Loucy (cell line): ENCODE results near the gene SYPL1.

Source experiments
- H2AFZ ChIP-seq: fragments of 200-600 bp; sonication (generic); 2 replicates; pipeline ENCODE4 v1.6.0; 2016; ENCODE audit warnings: antibody characterized with exemption, mild to moderate bottlenecking, low read length, moderate library complexity
- H3F3A ChIP-seq: fragments of 200-600 bp; 2 replicates; pipeline ENCODE4 v1.6.0; 2016; ENCODE audit warnings: antibody characterized with exemption, low read depth, mild to moderate bottlenecking
- H3K27me3 ChIP-seq: fragments of 200-600 bp; sonication (generic); 2 replicates; pipeline ENCODE4 v1.6.1; 2014; ENCODE audit warnings: low read length, mild to moderate bottlenecking; ENCODE audit not compliant: insufficient read depth, poor library complexity, severe bottlenecking
- H3K36me3 ChIP-seq: fragments of 200-600 bp; sonication (generic); 2 replicates; pipeline ENCODE4 v1.6.1; 2016; ENCODE audit warnings: low read length; ENCODE audit not compliant: insufficient read depth
- H3K4me1 ChIP-seq: fragments of 200-600 bp; sonication (generic); 2 replicates; pipeline ENCODE4 v1.5.1; 2014; ENCODE audit warnings: low read length, mild to moderate bottlenecking; ENCODE audit not compliant: insufficient read depth, poor library complexity, severe bottlenecking
- H3K4me2 ChIP-seq: fragments of 200-600 bp; sonication (generic); 2 replicates; pipeline ENCODE4 v1.6.0; 2014; ENCODE audit warnings: antibody characterized with exemption, low read length, low read depth, mild to moderate bottlenecking; ENCODE audit not compliant: poor library complexity, severe bottlenecking
- H3K4me3 ChIP-seq: fragments of 200-600 bp; sonication (generic); 2 replicates; pipeline ENCODE4 v1.5.1; 2014; ENCODE audit warnings: low read length, mild to moderate bottlenecking, mixed read lengths; ENCODE audit not compliant: poor library complexity, severe bottlenecking
- H3K79me2 ChIP-seq: fragments of 200-600 bp; sonication (generic); 2 replicates; pipeline ENCODE4 v1.6.1; 2014; ENCODE audit warnings: low read length; ENCODE audit not compliant: insufficient read depth
- H3K9ac ChIP-seq: fragments of 200-600 bp; sonication (generic); 2 replicates; pipeline ENCODE4 v1.6.0; 2014; ENCODE audit warnings: mild to moderate bottlenecking, low read depth, low read length, moderate library complexity; ENCODE audit not compliant: poor library complexity, severe bottlenecking
- H3K9me2 ChIP-seq: fragments of 200-600 bp; sonication (generic); replicated peaks from 2 replicates; pipeline ENCODE4 v1.6.1; 2016; ENCODE audit warnings: low read depth, low read length, mixed read lengths
- H3K9me3 ChIP-seq: fragments of 200-600 bp; sonication (generic); 2 replicates; pipeline ENCODE4 v1.6.1; 2014; ENCODE audit warnings: mild to moderate bottlenecking, antibody characterized with exemption, low read length, low read depth; ENCODE audit not compliant: insufficient read depth
- H4K20me1 ChIP-seq: fragments of 200-600 bp; sonication (generic); 2 replicates; pipeline ENCODE4 v1.6.0; 2014; ENCODE audit warnings: antibody characterized with exemption, low read length, mild to moderate bottlenecking; ENCODE audit not compliant: insufficient read depth, poor library complexity, severe bottlenecking
- EZH2phosphoT487 ChIP-seq: fragments of 200-600 bp; IDR thresholded peaks from 2 replicates; pipeline ENCODE4 v1.6.1; 2018; ENCODE audit warnings: antibody characterized with exemption, mild to moderate bottlenecking, moderate library complexity, borderline replicate concordance
- TF ChIP-seq, protein P1 (sequence below): fragments of 200-600 bp; sonication (generic); conservative IDR thresholded peaks from 2 replicates; pipeline ENCODE4 v1.5.1; 2014; ENCODE audit warnings: mild to moderate bottlenecking, antibody characterized with exemption, low read length

The SYPL1 gene

DNA sequence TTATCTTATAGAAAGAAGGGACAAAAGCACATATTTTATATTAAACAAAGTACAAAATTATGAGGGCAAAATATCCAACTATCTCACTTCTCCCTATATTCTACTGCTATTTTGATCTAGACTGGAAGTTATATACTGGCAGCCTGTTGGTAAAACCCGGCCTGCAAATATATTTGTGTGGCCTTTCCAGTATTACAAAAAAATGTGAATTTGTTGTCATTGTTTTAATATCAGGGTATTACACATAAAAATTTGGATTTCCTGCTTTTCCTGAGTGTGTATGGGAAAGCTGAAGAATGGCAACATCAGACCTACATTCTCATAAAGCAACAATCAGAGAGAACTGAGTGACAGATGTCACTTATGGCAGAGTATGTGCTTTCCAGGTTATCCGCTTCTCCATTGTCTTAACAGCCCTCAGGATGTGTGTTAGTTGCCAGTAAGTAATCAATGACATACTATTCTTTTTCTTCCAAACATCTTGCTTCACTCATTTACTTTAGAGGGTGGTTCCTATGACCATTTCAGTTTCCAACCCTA is 7.3 kb downstream of the SYPL1 start:
- peak overlapping the region; percentile 94 for H3K4me2 ChIP-seq
- peaks cover 77% of the 10 kb centered on the region for H3K4me1 ChIP-seq

DNA sequence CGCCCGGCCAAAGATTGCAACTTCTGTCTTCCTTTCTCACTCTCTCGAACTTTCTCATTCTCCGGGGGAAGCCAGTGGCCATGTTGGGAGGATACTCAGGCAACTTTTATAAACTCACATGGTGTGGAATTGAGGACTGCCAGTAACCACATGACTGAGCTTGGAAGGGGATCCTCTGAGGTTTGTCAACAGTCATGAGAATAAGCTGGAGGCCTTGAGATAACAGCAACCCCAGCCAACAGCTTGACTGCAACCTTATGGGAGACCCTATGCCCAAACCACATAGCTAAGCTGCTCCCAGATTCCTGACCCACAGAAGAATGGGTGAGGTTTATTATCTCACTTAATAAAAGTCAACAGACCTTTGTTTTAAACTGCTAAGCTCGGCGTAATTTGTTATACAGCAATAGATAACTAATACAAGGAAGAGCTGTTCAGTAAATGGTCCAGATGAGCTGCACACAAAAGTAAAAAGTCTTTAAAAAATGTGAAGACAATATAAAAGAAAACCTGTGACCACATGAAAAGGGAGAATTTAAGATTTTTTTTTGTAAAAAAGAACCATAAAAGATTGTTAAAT is 9.6 kb downstream of the SYPL1 start:
- Histone ChIP-seq H3K4me3 (peak overlapping the region; percentile 57), H2AFZ (no peak overlapping the region), H3K4me2 (peak overlapping the region; percentile 94), H3K27me3 (no peaks in the 10 kb centered on the region), H3K9ac (no peak overlapping the region), H3K9me2 (no peaks in the 10 kb centered on the region), H3K4me1 (peaks cover 75% of the 10 kb centered on the region), H3K9me3 (no peaks in the 10 kb centered on the region), H4K20me1 (peaks cover 96% of the 10 kb centered on the region), H3K79me2 (peaks cover 96% of the 10 kb centered on the region), H3K36me3 (peaks cover 16% of the 10 kb centered on the region; the same call in 1 of the 2 replicates), H3F3A (no peaks in the 10 kb centered on the region)
- TF ChIP-seq, protein P1, sequence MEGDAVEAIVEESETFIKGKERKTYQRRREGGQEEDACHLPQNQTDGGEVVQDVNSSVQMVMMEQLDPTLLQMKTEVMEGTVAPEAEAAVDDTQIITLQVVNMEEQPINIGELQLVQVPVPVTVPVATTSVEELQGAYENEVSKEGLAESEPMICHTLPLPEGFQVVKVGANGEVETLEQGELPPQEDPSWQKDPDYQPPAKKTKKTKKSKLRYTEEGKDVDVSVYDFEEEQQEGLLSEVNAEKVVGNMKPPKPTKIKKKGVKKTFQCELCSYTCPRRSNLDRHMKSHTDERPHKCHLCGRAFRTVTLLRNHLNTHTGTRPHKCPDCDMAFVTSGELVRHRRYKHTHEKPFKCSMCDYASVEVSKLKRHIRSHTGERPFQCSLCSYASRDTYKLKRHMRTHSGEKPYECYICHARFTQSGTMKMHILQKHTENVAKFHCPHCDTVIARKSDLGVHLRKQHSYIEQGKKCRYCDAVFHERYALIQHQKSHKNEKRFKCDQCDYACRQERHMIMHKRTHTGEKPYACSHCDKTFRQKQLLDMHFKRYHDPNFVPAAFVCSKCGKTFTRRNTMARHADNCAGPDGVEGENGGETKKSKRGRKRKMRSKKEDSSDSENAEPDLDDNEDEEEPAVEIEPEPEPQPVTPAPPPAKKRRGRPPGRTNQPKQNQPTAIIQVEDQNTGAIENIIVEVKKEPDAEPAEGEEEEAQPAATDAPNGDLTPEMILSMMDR = no peak
- no peak for TF ChIP-seq EZH2phosphoT487

More for the DNA sequence above, 7.3 kb downstream of the SYPL1 start:
- peaks cover 94% of the 10 kb centered on the region for H4K20me1 ChIP-seq
- peak overlapping the region; percentile 47 for H3K9ac ChIP-seq
- no peak overlapping the region for H2AFZ ChIP-seq
- peak overlapping the region; percentile 57 for H3K4me3 ChIP-seq
- H3K27me3 ChIP-seq = no peaks in the 10 kb centered on the region
- H3K79me2 ChIP-seq = peaks cover 100% of the 10 kb centered on the region
- H3K9me3 ChIP-seq = no peaks in the 10 kb centered on the region
- H3K9me2 ChIP-seq = no peaks in the 10 kb centered on the region
- H3F3A ChIP-seq = no peaks in the 10 kb centered on the region
- no peaks in the 10 kb centered on the region for H3K36me3 ChIP-seq
- TF ChIP-seq, protein P1 = no peak
- TF ChIP-seq EZH2phosphoT487 = no peak

GRCh38 chr7:106101726-106102125 is 10.4 kb downstream of the SYPL1 start:
- no peak overlapping the region for H3K9ac ChIP-seq
- peaks cover 75% of the 10 kb centered on the region for H3K4me1 ChIP-seq

More at GRCh38 chr7:106101726-106102125, 10.4 kb downstream of the SYPL1 start:
- peaks cover 23% of the 10 kb centered on the region; the same call in 1 of the 2 replicates for H3K36me3 ChIP-seq
- no peaks in the 10 kb centered on the region for H3K27me3 ChIP-seq
- H3K9me3 ChIP-seq = no peaks in the 10 kb centered on the region
- H3K4me2 ChIP-seq = peak overlapping the region; percentile 94
- no peak overlapping the region for H2AFZ ChIP-seq
- H4K20me1 ChIP-seq = peaks cover 90% of the 10 kb centered on the region
- H3K9me2 ChIP-seq = no peaks in the 10 kb centered on the region
- H3F3A ChIP-seq = no peaks in the 10 kb centered on the region
- no peak for TF ChIP-seq EZH2phosphoT487
- TF ChIP-seq, protein P1 = no peak
- H3K4me3 ChIP-seq = peak overlapping the region; percentile 5
- H3K79me2 ChIP-seq = peaks cover 90% of the 10 kb centered on the region
